Measurements from ENCODE around the gene CUL1.
"Not testable (repeated sequence)": the region's sequence is repeated elsewhere in the genome, so short reads cannot be mapped to it uniquely, and the experiment has no call there.

CUL1 gene

DNA sequence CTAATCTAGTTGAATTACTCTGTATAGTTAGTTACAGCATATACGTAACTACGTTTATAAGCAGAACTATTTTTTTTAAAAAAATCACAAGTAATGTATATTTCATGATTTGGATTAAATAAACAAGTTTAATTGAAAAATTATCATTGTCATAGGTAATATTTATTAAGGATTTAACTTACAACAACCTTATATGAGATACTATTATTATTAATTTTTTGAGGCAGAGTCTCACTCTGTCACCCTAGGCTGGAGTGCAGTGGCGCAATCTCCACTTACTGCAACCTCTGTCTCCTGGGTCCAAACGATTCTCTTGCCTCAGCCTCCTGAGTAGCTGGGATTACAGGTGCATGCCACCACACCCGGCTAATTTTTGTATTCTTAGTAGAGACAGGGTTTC, 4.1 kb upstream of the CUL1 start:
- DNase-seq (ENCODE audit: low read depth), result no peak
- H3K4me3 ChIP-seq (ENCODE audit: low read depth, low read length), result no peak overlapping the region

- DNase-seq (ENCODE audit: low read depth), result no peak
- no peak overlapping the region for H3K4me3 ChIP-seq (ENCODE audit: low read depth, low read length)
Observed at GRCh38 chr7:148695953-148696352, 2.8 kb upstream of the CUL1 start.

GRCh38 chr7:148696787-148697186, 1.9 kb upstream of the CUL1 start:
- DNase-seq (ENCODE audit: low read depth), result no peak

DNA sequence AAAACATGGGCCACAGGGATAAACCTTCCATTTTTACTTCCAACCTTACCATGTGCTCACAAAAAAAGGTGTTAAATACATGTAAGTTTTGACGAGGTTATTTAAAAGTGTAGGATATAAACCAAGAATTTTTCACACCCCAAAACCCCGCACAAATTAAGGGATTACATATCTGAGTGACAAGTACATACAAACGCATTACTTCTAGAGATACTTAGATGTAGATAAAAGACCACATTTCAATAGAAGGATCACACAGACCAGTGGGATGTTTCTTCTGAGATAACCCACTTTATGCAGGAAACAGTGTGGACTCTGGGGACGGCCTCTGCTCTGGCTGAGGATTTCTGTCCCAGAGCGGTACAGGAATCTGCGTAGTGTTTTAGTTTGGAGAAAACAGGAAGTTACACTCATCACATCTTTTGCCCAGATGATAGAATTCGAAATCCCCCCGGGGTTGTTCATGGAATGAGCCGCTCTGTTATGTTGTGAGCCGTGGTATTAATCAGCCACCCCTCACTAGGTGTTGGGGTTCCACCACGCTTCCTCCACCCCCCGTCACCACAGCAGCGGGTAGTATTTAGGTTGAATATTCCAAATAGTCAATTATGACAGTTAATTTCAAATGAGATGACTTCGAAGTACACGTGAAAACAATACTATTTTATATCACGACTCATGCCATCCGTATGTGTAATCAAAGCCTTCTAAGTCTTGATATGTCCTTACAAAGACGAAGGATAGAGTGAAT, 1.3 kb upstream of the CUL1 start:
- H3K4me3 ChIP-seq (ENCODE audit: low read depth, low read length), result peak overlapping the region; percentile 80

More at GRCh38 chr7:148696787-148697186, 1.9 kb upstream of the CUL1 start:
- H3K4me3 ChIP-seq (ENCODE audit: low read depth, low read length), result no peak overlapping the region

GRCh38 chr7:148698007-148698396, 701 bp upstream of the CUL1 start:
- no peak for DNase-seq (ENCODE audit: low read depth)
- H3K4me3 ChIP-seq (ENCODE audit: low read depth, low read length), result peak overlapping the region; percentile 80

More for the DNA sequence above, 1.3 kb upstream of the CUL1 start:
- DNase-seq (ENCODE audit: low read depth), result no peak

- no peak for DNase-seq (ENCODE audit: low read depth)
Observed at GRCh38 chr7:148699024-148699781, 500 bp downstream of the CUL1 start.

DNA sequence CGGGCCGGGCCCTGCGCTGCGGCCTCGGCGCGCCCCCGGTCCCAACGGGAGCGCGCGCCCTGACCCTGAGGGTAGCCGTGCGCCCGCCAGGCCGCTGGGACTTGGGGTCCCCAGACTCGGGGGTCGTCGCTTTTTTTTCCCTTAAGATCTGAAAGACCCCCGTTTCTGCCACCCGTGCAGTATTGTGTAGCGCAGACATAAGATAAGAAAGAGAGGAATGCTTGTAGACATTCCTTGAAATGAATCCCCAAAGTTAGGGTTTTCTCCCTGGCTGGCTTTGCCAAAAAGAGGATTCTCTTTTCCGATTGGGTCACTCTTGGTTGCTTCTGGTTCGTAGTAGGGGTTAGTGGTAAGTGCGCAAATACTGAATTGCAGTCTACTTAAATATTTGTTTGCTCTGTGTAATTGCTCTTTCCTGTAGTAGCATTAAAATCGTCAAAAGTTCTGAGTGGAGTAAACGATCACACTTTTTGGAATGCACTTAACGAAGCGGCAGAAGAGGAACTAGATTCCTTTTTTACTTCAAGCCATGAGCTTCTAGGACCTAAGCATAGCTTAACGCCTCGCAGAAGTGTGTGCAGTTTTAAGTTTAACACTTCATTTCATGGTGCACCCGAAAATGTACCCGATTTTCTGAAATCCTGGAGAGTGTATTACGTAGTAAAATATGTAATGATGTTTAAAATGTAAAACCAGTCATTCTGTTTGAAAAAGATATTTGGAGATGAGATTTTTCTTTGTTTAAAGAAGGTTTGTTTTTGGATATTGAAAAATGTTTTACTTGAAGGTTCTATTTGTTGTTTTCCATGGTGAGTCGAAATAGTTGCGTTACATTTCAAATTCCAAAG, 1.3 kb downstream of the CUL1 start:
- peak overlapping the region; percentile 80 for H3K4me3 ChIP-seq (ENCODE audit: low read depth, low read length)
- DNase-seq (ENCODE audit: low read depth), result no peak

More at GRCh38 chr7:148699024-148699781, 500 bp downstream of the CUL1 start:
- H3K4me3 ChIP-seq (ENCODE audit: low read depth, low read length), result peak overlapping the region; percentile 80

DNA sequence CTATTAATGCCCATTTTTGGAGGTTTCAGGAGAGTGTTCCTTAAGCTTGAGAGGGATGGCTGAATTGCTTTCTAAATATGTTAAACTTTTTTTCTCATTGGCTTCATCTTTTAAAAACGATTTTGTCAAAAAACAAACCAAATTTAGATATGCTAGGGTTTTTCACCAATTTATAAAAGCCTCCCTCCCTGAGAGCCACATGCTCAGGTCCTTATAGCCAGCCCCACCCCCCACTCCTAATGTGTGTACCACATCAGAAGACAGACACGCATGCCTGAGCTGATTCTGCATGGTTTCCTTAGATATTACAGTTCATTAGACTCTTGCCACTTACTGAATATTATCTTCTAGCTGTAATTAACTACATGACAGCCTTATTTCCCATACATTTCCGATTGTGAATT, 2.0 kb downstream of the CUL1 start:
- no peak for DNase-seq (ENCODE audit: low read depth)
- H3K4me3 ChIP-seq (ENCODE audit: low read depth, low read length), result peak overlapping the region; percentile 80

DNA sequence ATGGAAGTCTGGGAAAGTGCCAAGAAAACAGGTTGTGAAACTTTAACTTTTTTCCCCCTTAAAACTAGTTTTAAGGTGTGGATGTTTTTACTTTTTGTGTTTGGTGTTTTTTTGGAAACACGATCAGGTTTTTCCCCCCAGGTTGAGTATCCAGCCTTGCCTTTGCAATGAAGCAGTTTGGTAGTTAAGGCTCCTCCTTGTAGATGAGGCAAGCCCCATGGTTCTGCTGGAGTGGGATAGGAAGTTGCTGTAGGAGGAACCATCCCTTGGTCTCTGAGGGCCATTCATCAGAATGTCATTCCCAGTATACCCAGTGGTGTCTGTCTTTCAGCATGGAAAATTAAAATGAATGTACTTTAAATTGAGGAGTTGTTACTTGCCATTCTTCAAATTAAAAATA, 2.7 kb downstream of the CUL1 start:
- no peak for DNase-seq (ENCODE audit: low read depth)
- H3K4me3 ChIP-seq (ENCODE audit: low read depth, low read length), result no peak overlapping the region

DNA sequence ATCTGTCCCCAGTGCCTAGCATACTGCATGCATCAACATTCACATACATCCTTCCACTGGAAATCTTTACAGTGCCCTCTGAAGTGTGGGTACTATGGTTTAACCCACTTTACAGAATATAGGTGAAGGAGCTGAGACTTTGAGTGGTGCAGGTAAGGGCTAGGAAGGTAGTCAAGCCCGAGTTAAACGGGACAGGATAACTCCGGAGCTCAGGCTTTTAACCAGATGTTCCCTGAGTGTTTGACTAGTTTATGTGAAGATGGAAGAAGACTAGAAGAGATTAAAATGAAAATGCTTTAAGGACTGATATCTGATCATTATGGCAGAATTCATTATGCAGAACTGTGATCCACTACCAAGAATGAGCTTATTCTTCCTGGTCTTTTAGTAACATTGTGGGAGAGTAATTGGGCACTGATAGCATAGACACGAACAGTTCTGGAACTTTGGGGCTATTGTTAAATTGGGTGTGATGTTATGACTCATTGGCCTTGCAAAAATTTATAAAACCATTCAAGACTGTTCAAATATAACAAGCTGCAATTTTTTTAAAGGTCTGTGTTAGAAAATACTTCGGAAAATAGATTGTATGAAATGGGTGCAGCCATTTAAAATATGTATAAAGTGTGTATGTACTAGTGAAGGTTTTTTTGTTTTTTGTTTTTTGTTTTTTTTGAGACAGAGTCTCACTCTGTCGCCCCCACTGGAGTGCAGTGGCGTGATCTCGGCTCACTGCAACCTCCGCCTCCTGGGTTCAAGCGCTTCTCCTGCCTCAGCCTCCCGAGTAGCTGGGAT, 4.4 kb downstream of the CUL1 start:
- no peak for DNase-seq (ENCODE audit: low read depth)
- H3K4me3 ChIP-seq (ENCODE audit: low read depth, low read length), result no peak overlapping the region

DNA sequence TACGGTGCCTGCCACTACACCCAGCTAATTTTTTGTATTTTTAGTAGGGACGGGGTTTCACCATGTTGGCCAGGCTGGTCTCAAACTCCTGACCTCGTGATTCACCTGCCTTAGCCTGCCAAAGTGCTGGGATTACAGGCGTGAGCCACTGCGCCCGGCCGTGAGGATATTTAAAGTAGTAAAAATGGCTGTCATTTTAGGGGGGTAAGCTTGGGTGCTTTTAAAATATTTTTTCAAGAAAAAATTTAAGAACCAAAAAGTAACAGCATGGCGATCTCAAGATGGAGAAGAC, 4.9 kb downstream of the CUL1 start:
- DNase-seq (ENCODE audit: low read depth); H3K4me3 ChIP-seq (ENCODE audit: low read depth, low read length): not testable (repeated sequence)

- no peak for DNase-seq (ENCODE audit: low read depth)
- no peak overlapping the region for H3K4me3 ChIP-seq (ENCODE audit: low read depth, low read length)
Observed at GRCh38 chr7:148704189-148704588, 5.5 kb downstream of the CUL1 start.

DNA sequence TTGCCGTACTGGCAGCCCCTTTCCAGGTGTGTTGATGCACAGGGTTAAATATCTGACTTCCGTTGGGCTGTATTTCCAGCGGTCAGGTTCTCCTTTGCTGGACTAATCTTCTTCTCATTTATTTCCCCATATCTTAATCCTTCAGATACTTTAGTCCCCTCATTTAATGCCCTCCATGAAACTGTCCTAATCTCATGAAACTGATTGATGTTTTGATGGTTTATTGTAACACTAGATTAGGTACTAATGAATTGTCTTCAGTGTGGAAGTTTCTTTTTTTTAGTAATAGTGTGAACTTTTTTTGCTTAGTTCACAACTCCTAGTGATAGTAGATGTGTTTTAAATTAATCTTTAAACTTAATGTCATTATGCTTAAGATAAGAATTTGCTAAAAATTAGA, 6.3 kb downstream of the CUL1 start:
- DNase-seq (ENCODE audit: low read depth), result no peak
- H3K4me3 ChIP-seq (ENCODE audit: low read depth, low read length), result no peak overlapping the region

GRCh38 chr7:148706368-148706767, 7.7 kb downstream of the CUL1 start:
- H3K4me3 ChIP-seq (ENCODE audit: low read depth, low read length), result no peak overlapping the region

DNA sequence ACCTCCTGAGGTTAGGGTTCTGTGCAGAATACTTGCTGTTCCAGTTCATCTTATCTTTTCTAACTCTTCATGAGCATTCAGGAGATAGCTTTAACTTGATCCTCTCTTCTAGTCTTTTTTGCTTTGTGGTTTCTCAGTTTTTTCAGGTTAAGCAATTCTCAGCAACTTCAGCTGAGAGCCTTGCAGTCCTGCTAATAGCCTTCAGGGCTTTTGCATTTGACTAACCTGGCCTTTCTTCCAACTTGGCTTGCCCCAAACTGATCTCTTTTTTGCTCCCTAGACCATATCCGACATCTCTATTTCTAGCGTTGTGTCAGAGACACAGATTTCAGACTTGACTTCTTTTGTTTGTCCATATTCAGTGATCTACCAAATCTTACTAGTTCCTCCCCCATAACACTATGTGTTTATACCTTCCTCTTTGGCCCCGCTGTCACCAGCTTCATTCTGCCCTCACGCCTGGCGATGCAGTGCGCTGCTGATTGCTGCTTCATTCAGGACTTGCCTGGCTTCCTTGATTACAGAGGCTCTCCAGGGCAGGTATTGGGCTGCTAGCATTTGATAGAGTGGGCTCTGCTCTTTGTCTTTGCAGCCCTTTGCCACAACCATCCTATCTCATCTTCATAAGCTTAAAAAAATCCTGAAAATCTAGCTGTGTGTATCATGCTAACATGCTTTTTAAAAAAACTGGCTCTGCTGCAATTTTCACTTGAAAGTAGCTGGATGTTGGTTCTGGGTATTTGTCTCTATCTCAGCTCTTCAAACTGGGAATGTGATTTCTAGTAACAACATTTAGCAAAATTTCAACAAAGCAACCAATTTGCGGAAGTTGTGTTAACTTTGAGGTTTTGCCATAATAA, 9.6 kb downstream of the CUL1 start:
- no peak for DNase-seq (ENCODE audit: low read depth)
- no peak overlapping the region for H3K4me3 ChIP-seq (ENCODE audit: low read depth, low read length)

More at GRCh38 chr7:148706368-148706767, 7.7 kb downstream of the CUL1 start:
- DNase-seq (ENCODE audit: low read depth), result no peak

GRCh38 chr7:148709014-148709413, 10.3 kb downstream of the CUL1 start:
- H3K4me3 ChIP-seq (ENCODE audit: low read depth, low read length), result no peak overlapping the region
- no peak for DNase-seq (ENCODE audit: low read depth)

- not testable (repeated sequence) for DNase-seq (ENCODE audit: low read depth)
Observed at GRCh38 chr7:148710426-148710825, 11.7 kb downstream of the CUL1 start.

More at GRCh38 chr7:148710426-148710825, 11.7 kb downstream of the CUL1 start:
- not testable (repeated sequence) for H3K4me3 ChIP-seq (ENCODE audit: low read depth, low read length)

All from skeletal muscle cell (primary cell).